ENCODE data around the gene STRIP1. TPM values are rescaled to one million over a fixed set of nuclear protein-coding genes. Genes with fewer than 3 reads are reported as not detected.

Gene STRIP1
- total RNA-seq, 2 donors from 2014 or later = 14.6 to 19.1 TPM

GRCh38 chr1:110092991-110093390 is 58.6 kb downstream of the STRIP1 start:
- Histone ChIP-seq H3K4me1 (no peaks in the 10 kb centered on the region), H3K27me3 (no peaks in the 10 kb centered on the region), H3K4me3 (no peak overlapping the region), H3K27ac (no peak overlapping the region), H3K9me3 (no peaks in the 10 kb centered on the region), H3K36me3 (no peaks in the 10 kb centered on the region)
- no peak for TF ChIP-seq CTCF (IDR thresholded peaks at IDR 0.05)
- no peak for DNase-seq (ENCODE audit: low spot score)

DNA sequence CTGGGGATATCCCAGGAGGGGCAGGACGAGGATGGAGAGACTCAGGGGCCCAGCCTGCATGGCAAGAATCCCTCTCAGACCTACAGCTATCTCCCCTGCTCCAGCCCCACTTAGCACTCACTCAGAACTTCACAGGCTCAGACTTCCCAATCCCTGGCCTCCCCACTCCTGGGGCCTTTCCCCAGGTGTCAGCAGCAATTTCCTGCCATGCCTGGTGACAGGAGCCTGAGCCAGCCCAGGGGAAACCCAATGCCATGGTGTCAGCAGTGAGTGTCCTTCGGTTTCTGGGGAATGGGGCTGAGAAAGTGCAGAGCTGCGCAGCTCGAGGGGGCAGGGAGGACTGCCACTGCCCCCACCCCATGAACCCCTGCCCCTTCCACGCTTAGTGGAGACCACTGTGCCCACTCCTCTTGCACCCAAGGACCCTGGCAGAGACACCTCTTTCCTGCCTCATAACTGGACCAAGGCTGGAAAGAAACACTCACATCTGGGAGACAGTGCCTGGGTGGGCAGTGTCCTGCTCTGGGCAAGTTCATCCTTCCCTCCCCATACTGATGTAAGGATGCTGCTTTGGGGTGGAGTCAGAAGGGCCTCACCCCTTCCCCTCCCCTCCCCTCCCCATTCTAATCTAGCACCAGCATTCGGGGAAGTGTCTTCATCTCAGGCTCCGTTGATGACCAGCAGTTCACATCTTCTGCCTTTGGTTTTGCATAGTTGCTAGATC is 60.7 kb downstream of the STRIP1 start:
- Histone ChIP-seq H3K27ac (no peak overlapping the region), H3K4me3 (no peak overlapping the region), H3K36me3 (no peaks in the 10 kb centered on the region), H3K27me3 (no peaks in the 10 kb centered on the region), H3K4me1 (no peaks in the 10 kb centered on the region), H3K9me3 (no peaks in the 10 kb centered on the region)
- DNase-seq (ENCODE audit: low spot score) = no peak
- TF ChIP-seq CTCF (IDR thresholded peaks at IDR 0.05) = no peak

GRCh38 chr1:110097507-110098221 is 63.2 kb downstream of the STRIP1 start:
- no peak overlapping the region for H3K27ac ChIP-seq
- H3K27me3 ChIP-seq = no peaks in the 10 kb centered on the region
- H3K36me3 ChIP-seq = no peaks in the 10 kb centered on the region
- DNase-seq (ENCODE audit: low spot score) = no peak
- H3K9me3 ChIP-seq = no peaks in the 10 kb centered on the region
- no peak overlapping the region for H3K4me3 ChIP-seq
- TF ChIP-seq CTCF (IDR thresholded peaks at IDR 0.05) = no peak
- H3K4me1 ChIP-seq = no peaks in the 10 kb centered on the region

DNA sequence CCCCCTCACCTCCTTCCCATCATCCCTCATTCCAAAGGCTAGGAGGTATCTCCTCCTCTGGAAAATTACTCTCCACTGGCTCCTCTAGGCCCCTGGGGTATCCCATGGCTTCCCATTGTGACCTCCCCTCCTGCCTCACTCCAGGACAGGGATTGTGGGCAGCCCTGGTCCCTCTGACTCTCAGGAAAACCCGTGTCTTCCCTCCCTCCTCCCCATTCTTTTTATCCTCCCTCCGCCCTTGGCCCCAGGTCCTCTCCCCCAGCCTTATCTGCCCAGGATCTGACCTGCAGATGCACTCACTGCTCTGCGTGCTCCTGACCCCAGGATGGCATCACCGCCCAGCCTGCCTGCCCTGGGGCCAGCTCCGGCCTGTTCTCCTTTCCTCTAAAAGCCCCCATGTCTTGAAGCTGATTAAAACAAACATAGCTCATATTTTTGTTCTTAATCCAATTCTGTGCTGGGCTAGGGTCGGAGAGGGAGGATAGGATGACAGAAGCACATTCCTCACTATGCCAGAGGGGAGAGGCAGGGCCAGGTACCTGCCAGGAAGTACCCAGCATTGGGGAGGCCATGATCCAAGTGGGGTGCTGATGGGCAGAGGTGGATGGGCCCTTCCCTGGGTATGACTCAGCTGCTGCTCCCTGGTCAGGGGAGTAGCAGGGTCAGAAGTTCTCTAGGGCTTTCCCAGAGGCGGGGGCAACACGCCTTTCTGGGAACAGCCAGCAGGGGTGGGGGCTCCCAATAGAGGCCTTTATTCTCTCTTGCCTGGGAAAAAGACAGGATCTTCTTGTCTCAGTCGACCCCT is 64.0 kb downstream of the STRIP1 start:
- H3K27ac ChIP-seq = no peak overlapping the region
- H3K36me3 ChIP-seq = no peaks in the 10 kb centered on the region
- no peaks in the 10 kb centered on the region for H3K4me1 ChIP-seq
- no peak for TF ChIP-seq CTCF (IDR thresholded peaks at IDR 0.05)
- H3K9me3 ChIP-seq = no peaks in the 10 kb centered on the region
- no peak for DNase-seq (ENCODE audit: low spot score)
- no peak overlapping the region for H3K4me3 ChIP-seq
- H3K27me3 ChIP-seq = no peaks in the 10 kb centered on the region

GRCh38 chr1:110100335-110100734 is 65.9 kb downstream of the STRIP1 start:
- H3K27ac ChIP-seq = no peak overlapping the region
- H3K4me3 ChIP-seq = no peak overlapping the region
- no peaks in the 10 kb centered on the region for H3K9me3 ChIP-seq
- no peaks in the 10 kb centered on the region for H3K36me3 ChIP-seq
- no peak for DNase-seq (ENCODE audit: low spot score)
- H3K4me1 ChIP-seq = no peaks in the 10 kb centered on the region
- no peak for TF ChIP-seq CTCF (IDR thresholded peaks at IDR 0.05)
- no peaks in the 10 kb centered on the region for H3K27me3 ChIP-seq
